OCI-LY7 (cell line): Measurements from ENCODE around the gene TASP1. TPM values are rescaled to one million over a fixed set of nuclear protein-coding genes. Genes with fewer than 3 reads are reported as not detected.

Experiments
- BruUV-seq: library from RNA; stranded (reverse); fragments of 400-500 nt; replicated peaks from 2 replicates; lab custom pipeline; 2021; lab: Mats Ljungman, UMichigan
- CTCF ChIA-PET: fragments of 300-600 bp; sonication (Branson Sonifier 250); formaldehyde crosslinking; loops from one replicate; lab custom pipeline; 2022; ENCODE audit warnings: antibody characterized with exemption; ENCODE audit not compliant: unreplicated experiment; lab: Charles Lee
- POLR2A ChIA-PET: fragments of 300-600 bp; sonication (Branson Sonifier 250); formaldehyde crosslinking; loops from one replicate; lab custom pipeline; 2022; ENCODE audit warnings: antibody characterized with exemption; lab: Charles Lee
- DNase-seq: peaks from one replicate; pipeline ENCODE4 v3.0.0-alpha.2; 2015; ENCODE audit warnings: low spot score
- H2AFZ ChIP-seq: fragments of 200-600 bp; sonication (generic), shearing (Covaris generic); 2 replicates; pipeline ENCODE4 v1.6.1; 2014; ENCODE audit warnings: mild to moderate bottlenecking, antibody characterized with exemption, low read length, moderate library complexity
- H3K27ac ChIP-seq: fragments of 200-600 bp; sonication (generic); 2 replicates; pipeline ENCODE4 v1.5.1; 2014; ENCODE audit warnings: mixed run types, low read depth, mild to moderate bottlenecking, moderate library complexity, low read length, inconsistent platforms; ENCODE audit not compliant: poor library complexity, severe bottlenecking
- H3K36me3 ChIP-seq: fragments of 200-600 bp; sonication (generic); 2 replicates; pipeline ENCODE4 v1.6.1; 2014; ENCODE audit warnings: mild to moderate bottlenecking, antibody characterized with exemption, low read length, moderate library complexity, mixed read lengths; ENCODE audit not compliant: insufficient read depth
- H3K4me1 ChIP-seq: fragments of 200-600 bp; sonication (generic); 2 replicates; pipeline ENCODE4 v1.5.1; 2014; ENCODE audit warnings: mild to moderate bottlenecking, low read length; ENCODE audit not compliant: insufficient read depth, poor library complexity, severe bottlenecking
- H3K4me2 ChIP-seq: fragments of 200-600 bp; sonication (generic); 2 replicates; pipeline ENCODE4 v1.6.1; 2014; ENCODE audit warnings: mild to moderate bottlenecking, low read length
- H3K4me3 ChIP-seq: fragments of 200-600 bp; sonication (generic); 2 replicates; pipeline ENCODE4 v1.5.1; 2014; ENCODE audit warnings: mild to moderate bottlenecking, low read depth, low read length; ENCODE audit not compliant: poor library complexity, severe bottlenecking
- H3K79me2 ChIP-seq: fragments of 200-600 bp; sonication (generic); 2 replicates; pipeline ENCODE4 v1.6.1; 2016; ENCODE audit warnings: low read depth, mild to moderate bottlenecking, low read length, moderate library complexity, mixed read lengths; ENCODE audit not compliant: insufficient read depth
- H3K9me2 ChIP-seq: fragments of 200-600 bp; sonication (generic); 2 replicates; pipeline ENCODE4 v1.6.1; 2016; ENCODE audit warnings: mild to moderate bottlenecking, low read length, mixed read lengths; ENCODE audit not compliant: insufficient read depth
- H3K9me3 ChIP-seq: fragments of 200-600 bp; sonication (generic); 2 replicates; pipeline ENCODE4 v1.6.1; 2014; ENCODE audit warnings: mild to moderate bottlenecking, mixed run types, low read length, mixed read lengths
- H4K20me1 ChIP-seq: fragments of 200-600 bp; sonication (generic); 2 replicates; pipeline ENCODE4 v1.6.1; 2014; ENCODE audit warnings: mild to moderate bottlenecking, antibody characterized with exemption, low read length, moderate library complexity, mixed read lengths; ENCODE audit not compliant: insufficient read depth
- EZH2phosphoT487 ChIP-seq: fragments of 200-600 bp; sonication (generic); IDR thresholded peaks from 2 replicates; pipeline ENCODE4 v1.6.1; 2018; ENCODE audit warnings: low read depth, borderline replicate concordance, mild to moderate bottlenecking, mixed run types, antibody characterized with exemption, low read length, moderate library complexity, mixed read lengths
- intact Hi-C: fragments of 100-400 bp; cut with micrococcal nuclease; formaldehyde crosslinking; loops from one replicate; pipeline ENCODE4 v1.10.0; 2022; ENCODE audit not compliant: unreplicated experiment
- total RNA-seq, 2 experiments: library from RNA; depleted of rRNA in 1 of 2; stranded (reverse); fragments of >200 nt in 1 of 2; shearing (Covaris generic) in 1 of 2; gene quantifications; 2 replicates each; pipeline ENCODE4 v1.2.3, GENCODE V29; 2014 to 2022
- TF ChIP-seq, protein P1 (sequence below): fragments of 200-600 bp; sonication (generic); conservative IDR thresholded peaks from 2 replicates; pipeline ENCODE4 v1.5.1; 2014; ENCODE audit warnings: mild to moderate bottlenecking, antibody characterized with exemption, low read length, moderate library complexity, mixed read lengths

The TASP1 gene
- total RNA-seq, 2 experiments from 2014 or later: 12.9 to 15.5 TPM

DNA sequence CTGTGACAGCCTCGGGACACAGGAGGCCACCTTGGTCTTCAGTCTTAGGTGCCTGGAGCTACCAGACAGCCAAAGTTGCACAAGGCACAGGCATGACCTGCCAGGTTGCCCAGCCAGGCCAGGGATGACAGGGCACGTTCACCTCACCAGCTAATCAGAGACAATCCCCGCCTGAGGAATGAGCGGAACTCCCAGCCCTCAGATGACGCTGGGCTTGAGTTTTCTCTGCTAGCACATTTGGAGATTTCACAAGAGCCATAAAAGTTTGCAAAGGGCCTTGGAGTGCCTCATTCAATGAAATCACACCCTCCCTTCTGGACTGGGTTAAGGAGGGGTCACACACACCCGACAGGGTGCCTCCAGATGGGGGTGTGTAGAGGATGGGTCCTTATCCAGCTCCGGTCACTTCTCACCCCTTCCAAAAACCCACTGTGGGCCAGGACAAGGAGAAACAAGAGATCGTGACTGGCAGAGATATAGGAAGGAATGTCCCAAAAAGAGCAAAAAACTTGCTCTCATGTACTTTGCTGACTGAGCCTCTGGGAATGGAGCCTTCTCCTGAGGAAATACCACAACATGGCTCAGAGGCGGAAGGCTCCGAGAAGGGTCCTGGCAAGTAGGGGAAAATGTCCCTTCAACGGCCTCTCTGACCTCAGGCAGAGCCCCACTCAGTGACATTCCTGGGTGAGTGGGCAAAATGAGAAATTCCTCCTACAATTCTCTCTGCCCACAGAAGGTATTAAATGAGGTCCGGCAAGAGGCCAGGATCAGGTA lies 296.1 kb downstream of the TASP1 start:
- no peaks in the 10 kb centered on the region for H3K4me1 ChIP-seq
- H3K9me3 ChIP-seq: no peaks in the 10 kb centered on the region
- intact Hi-C loops: no loop called here
- DNase-seq: no peak
- H3K79me2 ChIP-seq: no peaks in the 10 kb centered on the region
- BruUV-seq: no TSS peak
- no peaks in the 10 kb centered on the region for H4K20me1 ChIP-seq
- H3K4me3 ChIP-seq: no peak overlapping the region
- H3K27ac ChIP-seq: no peak overlapping the region
- no peaks in the 10 kb centered on the region for H3K9me2 ChIP-seq
- TF ChIP-seq, protein P1, sequence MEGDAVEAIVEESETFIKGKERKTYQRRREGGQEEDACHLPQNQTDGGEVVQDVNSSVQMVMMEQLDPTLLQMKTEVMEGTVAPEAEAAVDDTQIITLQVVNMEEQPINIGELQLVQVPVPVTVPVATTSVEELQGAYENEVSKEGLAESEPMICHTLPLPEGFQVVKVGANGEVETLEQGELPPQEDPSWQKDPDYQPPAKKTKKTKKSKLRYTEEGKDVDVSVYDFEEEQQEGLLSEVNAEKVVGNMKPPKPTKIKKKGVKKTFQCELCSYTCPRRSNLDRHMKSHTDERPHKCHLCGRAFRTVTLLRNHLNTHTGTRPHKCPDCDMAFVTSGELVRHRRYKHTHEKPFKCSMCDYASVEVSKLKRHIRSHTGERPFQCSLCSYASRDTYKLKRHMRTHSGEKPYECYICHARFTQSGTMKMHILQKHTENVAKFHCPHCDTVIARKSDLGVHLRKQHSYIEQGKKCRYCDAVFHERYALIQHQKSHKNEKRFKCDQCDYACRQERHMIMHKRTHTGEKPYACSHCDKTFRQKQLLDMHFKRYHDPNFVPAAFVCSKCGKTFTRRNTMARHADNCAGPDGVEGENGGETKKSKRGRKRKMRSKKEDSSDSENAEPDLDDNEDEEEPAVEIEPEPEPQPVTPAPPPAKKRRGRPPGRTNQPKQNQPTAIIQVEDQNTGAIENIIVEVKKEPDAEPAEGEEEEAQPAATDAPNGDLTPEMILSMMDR: no peak
- no peak for TF ChIP-seq EZH2phosphoT487
- ChIA-PET POLR2A (no interaction called here), CTCF (no interaction called here)
- no peak overlapping the region for H3K4me2 ChIP-seq
- H2AFZ ChIP-seq: no peak overlapping the region
- no peaks in the 10 kb centered on the region for H3K36me3 ChIP-seq

DNA sequence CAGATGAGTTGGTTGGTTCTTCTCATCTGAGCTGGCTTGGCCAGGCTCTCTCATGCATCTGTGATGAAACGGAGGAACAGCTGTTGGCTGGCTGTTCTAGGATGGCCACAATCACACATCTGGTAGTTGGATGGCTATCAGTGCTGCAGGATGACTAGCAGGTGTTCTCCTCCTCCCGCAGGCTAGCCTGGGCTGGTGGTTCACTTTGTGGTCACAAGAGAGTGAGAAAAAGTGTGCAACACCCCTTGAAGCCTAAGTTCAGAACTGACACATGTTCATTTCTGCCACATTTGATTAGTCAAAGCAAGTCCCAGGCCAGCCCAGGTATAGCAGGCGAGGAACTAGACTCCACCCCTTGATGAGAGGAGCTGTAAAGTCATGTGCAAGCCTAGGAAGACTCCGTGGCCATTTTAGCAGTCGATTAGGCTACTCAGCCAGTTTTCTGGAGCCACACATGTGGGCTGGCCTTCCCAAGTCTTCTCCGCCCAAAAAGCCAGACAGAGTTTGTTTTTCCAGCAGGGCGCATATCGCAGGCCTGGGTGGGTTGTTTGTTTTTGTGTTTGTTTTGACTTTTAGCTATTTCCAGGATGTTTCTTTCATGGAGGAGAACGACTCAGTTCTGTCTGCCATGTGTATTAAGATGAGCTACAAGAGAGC lies 296.9 kb downstream of the TASP1 start:
- intact Hi-C loops: no loop called here
- Histone ChIP-seq H3K9me3 (no peaks in the 10 kb centered on the region), H3K9me2 (no peaks in the 10 kb centered on the region), H4K20me1 (no peaks in the 10 kb centered on the region), H2AFZ (no peak overlapping the region), H3K4me3 (no peak overlapping the region), H3K4me2 (no peak overlapping the region), H3K36me3 (no peaks in the 10 kb centered on the region), H3K4me1 (no peaks in the 10 kb centered on the region), H3K79me2 (no peaks in the 10 kb centered on the region), H3K27ac (no peak overlapping the region)
- TF ChIP-seq EZH2phosphoT487: no peak
- TF ChIP-seq, protein P1: no peak
- ChIA-PET POLR2A (interaction anchor here (1.0 kb wide), 1 partner anchor 13 kb away, joined by 3 read pairs; no protein-coding TSS in a partner anchor), CTCF (no interaction called here)
- DNase-seq: no peak
- no TSS peak for BruUV-seq

DNA sequence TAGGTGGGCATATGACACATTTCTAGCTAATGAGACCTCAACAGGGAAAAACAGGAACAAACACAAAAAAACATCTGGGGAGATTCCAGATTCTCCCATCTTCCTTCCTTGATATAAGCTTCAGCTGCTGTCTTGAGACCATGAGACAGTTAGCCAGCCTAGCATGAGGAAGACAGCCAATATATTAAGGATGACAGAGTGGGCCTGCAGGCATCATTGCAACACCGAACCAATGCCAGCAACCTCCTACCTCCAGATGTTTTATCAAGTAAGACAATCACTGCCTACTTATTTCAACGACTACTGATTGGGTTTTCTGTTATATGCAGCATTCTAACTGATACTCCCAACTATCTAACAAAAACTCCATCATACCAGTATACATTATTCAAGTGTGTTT lies 298.6 kb downstream of the TASP1 start:
- H3K9me2 ChIP-seq: no peaks in the 10 kb centered on the region
- no peak overlapping the region for H3K4me3 ChIP-seq
- ChIA-PET POLR2A (no interaction called here), CTCF (no interaction called here)
- no peaks in the 10 kb centered on the region for H3K36me3 ChIP-seq
- intact Hi-C loops: no loop called here
- BruUV-seq: no TSS peak
- no peaks in the 10 kb centered on the region for H3K79me2 ChIP-seq
- no peaks in the 10 kb centered on the region for H4K20me1 ChIP-seq
- H3K4me2 ChIP-seq: no peak overlapping the region
- no peaks in the 10 kb centered on the region for H3K9me3 ChIP-seq
- no peak overlapping the region for H2AFZ ChIP-seq
- DNase-seq: no peak
- no peak overlapping the region for H3K27ac ChIP-seq
- no peak for TF ChIP-seq EZH2phosphoT487
- TF ChIP-seq, protein P1: no peak
- no peaks in the 10 kb centered on the region for H3K4me1 ChIP-seq
